Measurements from ENCODE around the gene CBFB. TPM values are rescaled to one million over a fixed set of nuclear protein-coding genes. Genes with fewer than 3 reads are reported as not detected.

CBFB gene
- total and polyA plus RNA-seq, 9 of the 15 experiments (the other 6 are each of a cell fraction or from before 2014, with no cell fraction given), result 22.0 to 112 (median 66.5) TPM

GRCh38 chr16:67141391-67141790, 112.4 kb downstream of the CBFB start:
- Histone ChIP-seq H3K27me3 (ENCODE audit: control insufficient read depth in 2 of 2, insufficient read depth in 2 of 2, low read length in 2 of 2) (no peaks in the 10 kb centered on the region), H3K79me2 (ENCODE audit: control insufficient read depth, insufficient read depth, low read length) (no peaks in the 10 kb centered on the region), H3K9ac (ENCODE audit: insufficient read depth in 1 of 2, low read depth in 2 of 2, low read length in 2 of 2) (no peak overlapping the region), H3K9me3 (replicated peaks; ENCODE audit: control insufficient read depth, insufficient read depth, low read depth, low read length) (no peaks in the 10 kb centered on the region), H2AFZ (ENCODE audit: low read depth, low read length) (no peak overlapping the region), H3K27ac (ENCODE audit: extremely low read depth, low read depth, low read length) (no peak overlapping the region), H3K4me3 (no peak overlapping the region), H3K36me3 (ENCODE audit: control insufficient read depth, insufficient read depth, low read length) (peaks cover 95% of the 10 kb centered on the region), H3K4me1 (replicated peaks in 1 of 2; ENCODE audit: control insufficient read depth in 2 of 2, insufficient read depth in 2 of 2, low read length in 2 of 2) (no peaks in the 10 kb centered on the region), H3K4me2 (ENCODE audit: insufficient read depth, low read length) (no peak overlapping the region), H4K20me1 (replicated peaks; ENCODE audit: control insufficient read depth, insufficient read depth, low read length) (no peaks in the 10 kb centered on the region), H3K9me1 (ENCODE audit: control insufficient read depth, insufficient read depth, low read length) (no peaks in the 10 kb centered on the region)
- TF ChIP-seq, protein P1, sequence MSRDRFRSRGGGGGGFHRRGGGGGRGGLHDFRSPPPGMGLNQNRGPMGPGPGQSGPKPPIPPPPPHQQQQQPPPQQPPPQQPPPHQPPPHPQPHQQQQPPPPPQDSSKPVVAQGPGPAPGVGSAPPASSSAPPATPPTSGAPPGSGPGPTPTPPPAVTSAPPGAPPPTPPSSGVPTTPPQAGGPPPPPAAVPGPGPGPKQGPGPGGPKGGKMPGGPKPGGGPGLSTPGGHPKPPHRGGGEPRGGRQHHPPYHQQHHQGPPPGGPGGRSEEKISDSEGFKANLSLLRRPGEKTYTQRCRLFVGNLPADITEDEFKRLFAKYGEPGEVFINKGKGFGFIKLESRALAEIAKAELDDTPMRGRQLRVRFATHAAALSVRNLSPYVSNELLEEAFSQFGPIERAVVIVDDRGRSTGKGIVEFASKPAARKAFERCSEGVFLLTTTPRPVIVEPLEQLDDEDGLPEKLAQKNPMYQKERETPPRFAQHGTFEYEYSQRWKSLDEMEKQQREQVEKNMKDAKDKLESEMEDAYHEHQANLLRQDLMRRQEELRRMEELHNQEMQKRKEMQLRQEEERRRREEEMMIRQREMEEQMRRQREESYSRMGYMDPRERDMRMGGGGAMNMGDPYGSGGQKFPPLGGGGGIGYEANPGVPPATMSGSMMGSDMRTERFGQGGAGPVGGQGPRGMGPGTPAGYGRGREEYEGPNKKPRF (IDR thresholded peaks at IDR 0.05; ENCODE audit: low read depth, low read length), result no peak
- TF ChIP-seq POLR2G (IDR thresholded peaks at IDR 0.05; ENCODE audit: low read depth, low read length) (peak; percentile 39; the same call in 1 of the 2 replicates), ZBTB8A (IDR thresholded peaks at IDR 0.05; ENCODE audit: partially characterized antibody) (no peak), TEAD4 (IDR thresholded peaks at IDR 0.05; ENCODE audit: low read length) (no peak), TEAD4 (CRISPR knock-in tag; IDR thresholded peaks at IDR 0.05; ENCODE audit: borderline replicate concordance) (no peak)
- no peak for ATAC-seq
- in situ Hi-C loops (cut with MboI), result no loop called here
- ChIA-PET CTCF (ENCODE audit: low intra/inter-chr PET ratio) (no interaction called here), POLR2A (interaction anchor here (0.6 to 0.8 kb wide), 5 partner anchors 9 to 526 kb away, joined by 3 to 5 read pairs (median 3); partner anchors contain the start of gene B3GNT9)
- DNase-seq (ENCODE audit: extremely low read depth in 1 of 4, low spot score in 3 of 4), result no peak
- intact Hi-C loops (cut with micrococcal nuclease), result no loop called here
- FAIRE-seq, result no peak
- BruUV-seq (replicated peaks), result no TSS peak
- WGBS (ENCODE audit: insufficient coverage, low coverage, missing lambda C conversion rate), result over 99% methylated on average over 12 of the region's 13 CpGs
